Activated CD4-positive, alpha-beta T cell treated with anti-CD3 and anti-CD28 coated beads, Interleukin-2, Interleukin-4, amounts not matched to agents 100 ng/mL and 50 ng/mL, durations not matched to agents 16 hours and 8 hours (primary cell): ENCODE measurements around the gene GMDS.
A peak's percentile ranks its signal among the peaks of the same experiment; 100 is the strongest.

ENCODE experiments used
- DNase-seq: peaks from one replicate; pipeline ENCODE4 v3.0.0-alpha.2; 2020; ENCODE audit warnings: low spot score

The GMDS gene

DNA sequence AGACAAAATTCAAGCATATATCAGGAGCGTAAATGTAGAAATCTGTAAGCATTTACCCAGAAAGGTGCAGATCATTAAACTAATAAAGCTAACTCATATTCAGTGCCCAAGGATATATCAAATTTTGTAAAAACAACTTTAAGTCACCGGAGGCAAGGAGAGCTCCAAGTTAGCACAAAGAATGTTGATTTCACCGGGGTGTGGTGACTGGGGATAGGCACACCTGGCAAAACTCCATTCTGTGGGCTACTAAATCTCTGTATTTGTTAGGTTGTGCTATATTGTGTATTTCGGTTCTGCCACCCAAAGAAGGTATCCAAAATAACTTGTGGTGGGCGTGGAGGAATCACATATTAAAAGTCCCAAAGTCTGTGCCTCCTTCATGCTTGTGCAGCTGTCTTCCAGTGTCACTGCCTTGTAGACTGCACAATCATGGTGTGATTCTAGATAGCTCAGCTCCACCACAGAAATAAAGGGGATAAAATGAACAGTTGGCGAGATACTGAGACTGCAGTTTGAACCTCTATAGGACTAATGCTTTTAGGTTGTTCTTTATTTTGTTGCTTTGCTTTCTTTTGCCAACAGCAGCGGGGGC, 111.6 kb downstream of the GMDS start:
- DNase-seq = no peak

DNA sequence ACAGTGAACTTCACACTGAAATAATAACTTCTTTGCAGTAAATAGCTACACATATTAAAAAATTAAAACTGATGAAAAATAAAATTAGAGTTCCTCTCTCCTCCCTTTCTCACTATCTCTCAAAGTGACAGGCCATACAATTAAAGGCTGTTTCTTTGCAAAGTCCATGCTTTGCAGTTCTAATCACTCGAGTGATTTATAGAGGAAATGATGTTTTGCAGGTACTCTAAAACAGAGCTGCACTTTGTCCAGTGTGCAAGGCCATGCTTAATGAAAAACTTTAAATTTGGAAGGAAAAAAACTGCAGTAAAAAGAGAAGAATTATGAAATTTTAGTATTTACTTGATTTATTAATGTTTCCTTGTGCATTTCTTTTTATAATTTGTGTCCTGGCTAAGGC, 112.5 kb downstream of the GMDS start:
- DNase-seq = no peak

GRCh38 chr6:2132416-2132815, 113.0 kb downstream of the GMDS start:
- DNase-seq = no peak

GRCh38 chr6:2129182-2129621, 116.2 kb downstream of the GMDS start:
- peak; percentile 0 for DNase-seq

- peak; percentile 50 for DNase-seq
Observed at GRCh38 chr6:2127484-2127911, 117.9 kb downstream of the GMDS start.

GRCh38 chr6:2126351-2126750, 119.1 kb downstream of the GMDS start:
- DNase-seq = no peak

DNA sequence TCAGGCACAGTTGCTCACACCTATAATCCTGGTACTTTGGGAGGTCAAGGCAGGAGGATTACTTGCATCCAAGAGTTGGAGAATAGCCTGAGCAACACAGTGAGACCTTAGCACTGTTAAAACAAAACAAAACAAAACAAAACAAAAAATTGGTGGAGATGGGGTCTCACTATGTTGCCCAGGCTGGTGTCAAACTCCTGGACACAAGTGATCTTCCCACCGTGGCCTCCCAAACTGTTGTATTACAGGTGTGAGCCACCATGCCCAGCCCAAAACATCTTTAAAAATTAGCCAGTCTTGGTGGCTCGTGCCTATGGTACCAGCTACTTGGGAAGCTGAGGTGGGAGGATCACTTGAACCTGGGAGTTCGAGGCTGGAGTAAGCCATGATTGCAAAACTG, 120.2 kb downstream of the GMDS start:
- no peak for DNase-seq

DNA sequence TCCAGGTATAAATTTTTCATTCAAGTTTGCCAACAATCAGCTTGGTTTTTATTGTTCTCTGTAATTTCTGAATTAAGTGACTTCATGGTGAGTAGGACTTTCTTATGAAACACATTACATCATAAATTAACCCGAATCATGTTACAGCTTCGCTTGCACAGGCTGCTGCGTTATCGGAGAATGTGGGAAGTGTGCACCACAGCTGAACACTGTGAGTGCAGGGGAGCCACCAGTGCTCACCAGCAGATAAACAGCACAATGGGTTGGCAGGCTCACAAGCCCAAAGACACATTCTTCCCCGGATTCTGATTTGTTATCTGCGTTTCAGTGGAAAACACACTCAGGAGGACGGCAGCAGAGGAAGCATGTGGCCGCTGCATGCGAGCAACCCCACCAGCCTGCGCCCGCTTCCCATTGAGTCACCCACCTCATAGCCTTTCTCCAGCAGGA, 121.1 kb downstream of the GMDS start:
- DNase-seq = no peak

- no peak for DNase-seq
Observed at GRCh38 chr6:2120912-2121311, 124.5 kb downstream of the GMDS start.

DNA sequence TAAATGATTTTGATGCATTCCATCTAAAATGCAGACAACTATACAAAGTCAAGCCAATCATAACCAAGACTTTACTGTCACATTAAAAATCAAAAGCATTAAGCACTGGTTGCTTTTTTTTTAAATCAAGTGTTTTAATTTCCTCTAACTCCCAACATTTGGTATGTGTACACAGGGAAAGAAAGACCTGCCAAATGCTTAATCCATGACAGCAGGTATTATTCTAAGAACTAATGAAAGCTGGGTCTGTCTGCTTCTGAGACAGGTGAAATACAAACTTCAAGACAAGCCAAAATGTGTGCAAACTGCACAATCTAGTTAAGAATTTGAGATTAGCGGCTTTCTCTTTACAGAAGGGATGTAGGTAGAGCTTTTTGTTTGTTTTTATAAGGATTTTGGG, 126.1 kb downstream of the GMDS start:
- no peak for DNase-seq

DNA sequence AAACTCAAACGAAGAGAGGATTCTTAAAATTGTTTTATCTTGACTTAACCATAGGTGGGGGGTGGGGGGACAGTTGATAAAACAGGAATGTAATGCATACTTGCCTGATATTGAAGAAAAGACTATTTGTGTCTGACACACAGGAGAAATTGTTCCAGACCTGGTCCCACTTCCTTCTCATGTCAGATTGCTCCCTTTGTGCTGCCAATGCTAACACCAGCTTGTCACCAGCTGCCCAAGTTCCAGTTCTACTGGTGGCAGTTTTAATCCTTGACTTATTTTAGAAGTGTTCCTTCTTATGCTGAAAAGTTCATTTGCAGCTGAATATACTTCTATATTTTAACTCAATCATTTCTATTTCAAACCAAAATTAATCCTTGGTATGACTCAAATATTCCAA, 127.3 kb downstream of the GMDS start:
- no peak for DNase-seq

- DNase-seq = no peak
Observed at GRCh38 chr6:2117447-2117846, 128.0 kb downstream of the GMDS start.

DNA sequence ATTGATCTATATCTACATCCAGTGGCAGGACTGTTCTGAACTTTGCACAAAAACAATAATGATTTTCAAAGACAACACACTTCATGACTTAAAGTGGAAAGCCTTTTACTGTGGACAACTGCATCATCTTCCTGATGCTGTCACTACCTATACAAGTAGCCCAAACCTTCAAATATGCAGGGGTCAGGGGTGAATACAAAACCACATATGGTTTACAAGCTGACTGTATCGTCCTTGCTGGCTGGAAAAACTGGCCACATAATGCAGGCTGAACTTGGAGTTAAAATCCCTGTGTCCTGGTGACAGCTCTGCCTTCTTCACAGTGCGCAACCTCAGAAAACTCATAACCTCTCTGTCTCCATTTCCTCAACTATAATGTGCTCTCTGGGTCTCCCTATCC, 128.9 kb downstream of the GMDS start:
- DNase-seq = no peak

DNA sequence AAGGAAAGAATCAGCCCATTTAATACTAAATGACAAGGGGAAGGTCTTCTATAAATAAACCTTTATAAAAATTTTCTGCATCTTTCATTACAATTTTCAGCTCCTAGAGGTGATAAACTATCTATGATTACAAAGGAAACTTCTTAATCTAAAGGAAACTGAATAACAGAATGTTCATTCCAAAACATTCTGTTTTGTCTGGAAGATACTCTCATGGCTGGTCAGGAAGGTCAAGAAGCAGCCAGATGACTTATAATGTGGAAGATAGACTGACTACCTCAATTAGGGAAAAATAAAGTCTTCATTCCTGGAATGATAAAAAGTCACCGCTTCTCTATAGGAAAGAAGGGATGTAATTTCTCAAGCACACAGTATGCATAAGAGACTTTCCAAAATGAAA, 131.3 kb downstream of the GMDS start:
- DNase-seq = no peak

DNA sequence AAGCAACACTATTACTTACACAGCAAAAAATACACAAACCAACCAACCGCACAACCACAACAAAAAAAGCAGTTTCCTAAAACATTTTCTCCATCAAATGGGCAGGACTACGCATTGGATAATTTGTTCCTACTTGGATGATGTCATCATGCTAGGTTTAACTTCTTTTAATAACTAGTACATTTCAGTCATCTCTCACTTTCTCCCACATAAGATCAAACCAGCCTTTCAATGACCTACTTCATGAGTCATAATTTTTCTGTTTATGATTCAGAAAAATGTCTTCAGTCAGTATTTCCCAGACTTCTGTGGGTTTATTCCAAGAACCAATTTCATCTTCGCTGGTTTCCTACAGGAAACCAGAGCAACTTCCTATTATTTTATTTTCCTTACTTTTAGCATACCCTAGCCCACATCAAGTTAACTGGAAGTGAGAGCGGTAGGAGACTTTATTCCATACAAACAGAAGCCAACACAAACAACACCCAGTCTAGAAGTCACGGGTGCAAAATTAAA, 134.2 kb downstream of the GMDS start:
- peak; percentile 60 for DNase-seq

GRCh38 chr6:2110504-2110903, 134.9 kb downstream of the GMDS start:
- no peak for DNase-seq

- no peak for DNase-seq
Observed at GRCh38 chr6:2109796-2110195, 135.6 kb downstream of the GMDS start.

DNA sequence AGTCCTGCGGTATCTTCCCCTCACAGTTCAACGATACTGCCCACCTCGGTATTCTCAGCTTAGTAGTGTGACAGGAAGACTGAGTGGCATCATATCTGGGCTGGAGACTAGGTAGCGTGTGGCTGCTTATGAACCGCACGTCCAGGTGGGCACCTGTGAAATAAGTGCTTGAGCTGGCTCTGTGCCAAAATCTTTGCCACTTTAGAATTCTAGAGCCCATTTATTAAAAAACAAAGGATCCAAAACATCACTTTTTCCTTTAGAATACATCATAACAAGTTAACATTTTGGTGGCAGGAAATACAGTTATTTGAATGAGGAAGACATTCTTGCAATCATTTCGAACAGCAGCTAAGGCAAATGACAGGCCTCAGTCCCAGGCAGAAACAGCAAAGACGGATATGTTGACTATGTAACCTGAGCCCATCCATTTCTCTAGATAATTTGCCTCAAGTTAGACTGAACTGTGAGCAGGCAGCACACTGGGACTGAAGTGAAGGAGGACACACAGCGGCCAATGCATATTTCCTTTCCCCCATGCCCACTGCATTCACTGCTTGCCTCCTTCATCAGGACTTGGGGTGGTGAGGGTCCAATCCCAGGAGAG, 136.6 kb downstream of the GMDS start:
- DNase-seq = no peak

GRCh38 chr6:2104524-2104880, 140.9 kb downstream of the GMDS start:
- no peak for DNase-seq

DNA sequence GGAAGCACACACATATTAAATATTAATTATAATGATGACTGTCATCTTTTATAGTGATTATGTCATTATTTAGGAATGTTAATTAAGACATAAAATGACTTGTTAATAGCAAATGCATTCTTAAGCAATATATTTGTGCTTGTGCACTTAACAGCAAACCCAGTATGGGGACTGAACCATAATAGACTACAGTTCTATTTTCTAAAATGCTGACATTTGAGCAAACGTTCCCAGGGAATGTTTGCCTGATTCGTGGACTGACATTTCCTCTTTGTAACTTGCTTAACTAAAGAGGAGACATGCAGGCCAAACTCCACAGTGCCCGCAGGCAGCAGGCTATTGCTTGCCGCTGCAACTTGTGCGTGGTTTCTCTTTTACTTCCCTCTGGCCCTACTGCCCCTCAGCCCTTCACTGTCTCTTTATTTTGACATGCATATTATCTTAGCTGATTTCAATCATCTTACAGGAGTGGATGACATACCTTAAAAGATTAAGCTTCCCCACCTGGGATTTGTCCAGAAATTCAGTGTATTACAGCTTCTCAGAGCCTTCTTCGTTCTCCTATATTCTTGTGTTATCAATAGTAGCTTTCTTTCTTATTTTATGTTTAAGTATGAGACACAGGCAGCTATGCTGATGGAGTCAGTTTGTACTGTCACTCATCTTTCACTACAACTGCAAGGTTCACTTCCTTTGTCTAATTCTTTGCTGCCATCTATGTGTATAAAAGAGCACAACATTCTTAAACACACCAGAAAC, 141.5 kb downstream of the GMDS start:
- DNase-seq = peak; percentile 33

- no peak for DNase-seq
Observed at GRCh38 chr6:2102966-2103365, 142.4 kb downstream of the GMDS start.

DNA sequence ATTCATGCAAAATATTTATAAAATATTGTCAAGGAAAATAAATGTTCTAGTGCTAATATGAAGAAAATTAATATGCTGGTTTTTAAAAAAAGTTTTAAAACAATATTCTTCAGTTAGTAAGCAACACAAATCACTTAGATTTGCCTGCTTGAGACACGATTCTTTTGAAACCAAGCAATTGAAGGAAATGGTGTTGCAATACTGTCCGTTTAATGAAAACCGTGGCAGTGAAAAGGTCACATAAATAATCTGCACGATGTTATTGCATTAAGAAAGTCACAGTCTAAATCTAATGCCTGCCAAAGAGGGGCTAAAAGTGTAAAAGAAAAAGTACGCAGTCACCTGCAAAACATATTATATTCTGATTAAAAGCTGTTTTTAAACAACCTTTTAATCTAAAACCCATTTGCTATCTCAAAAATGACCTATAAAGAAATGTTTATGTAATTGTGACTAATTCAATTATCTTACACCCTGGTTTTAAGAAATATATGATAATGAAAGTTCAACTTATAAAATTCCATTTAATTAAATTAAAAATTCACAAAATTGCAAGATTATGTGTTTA, 143.0 kb downstream of the GMDS start:
- no peak for DNase-seq

DNA sequence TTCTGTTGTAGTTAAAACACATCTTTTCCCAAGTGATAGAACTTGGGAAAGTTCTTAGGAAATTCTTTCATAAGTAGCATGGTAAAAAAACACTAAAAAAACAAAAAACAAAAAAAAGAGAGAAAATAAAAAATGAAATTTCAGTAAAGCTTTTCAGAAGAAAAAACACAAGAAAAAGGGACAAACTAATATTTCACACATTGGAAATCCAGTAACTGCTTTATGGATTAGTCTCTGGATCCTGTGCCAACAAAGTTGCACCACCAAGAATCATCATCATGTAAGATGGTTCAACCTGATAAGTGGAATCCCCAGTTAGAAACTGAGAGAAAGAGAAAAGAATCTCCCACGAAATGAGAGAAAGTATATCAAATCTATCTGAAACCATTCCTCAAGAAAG, 144.2 kb downstream of the GMDS start:
- no peak for DNase-seq
